NCI-H1105 (cell line): ENCODE results near the gene PLIN5.

Source experiments
- DNase-seq: peaks from one replicate; lab custom pipeline; 2025; lab: John Stamatoyannopoulos, UW

Gene PLIN5

DNA sequence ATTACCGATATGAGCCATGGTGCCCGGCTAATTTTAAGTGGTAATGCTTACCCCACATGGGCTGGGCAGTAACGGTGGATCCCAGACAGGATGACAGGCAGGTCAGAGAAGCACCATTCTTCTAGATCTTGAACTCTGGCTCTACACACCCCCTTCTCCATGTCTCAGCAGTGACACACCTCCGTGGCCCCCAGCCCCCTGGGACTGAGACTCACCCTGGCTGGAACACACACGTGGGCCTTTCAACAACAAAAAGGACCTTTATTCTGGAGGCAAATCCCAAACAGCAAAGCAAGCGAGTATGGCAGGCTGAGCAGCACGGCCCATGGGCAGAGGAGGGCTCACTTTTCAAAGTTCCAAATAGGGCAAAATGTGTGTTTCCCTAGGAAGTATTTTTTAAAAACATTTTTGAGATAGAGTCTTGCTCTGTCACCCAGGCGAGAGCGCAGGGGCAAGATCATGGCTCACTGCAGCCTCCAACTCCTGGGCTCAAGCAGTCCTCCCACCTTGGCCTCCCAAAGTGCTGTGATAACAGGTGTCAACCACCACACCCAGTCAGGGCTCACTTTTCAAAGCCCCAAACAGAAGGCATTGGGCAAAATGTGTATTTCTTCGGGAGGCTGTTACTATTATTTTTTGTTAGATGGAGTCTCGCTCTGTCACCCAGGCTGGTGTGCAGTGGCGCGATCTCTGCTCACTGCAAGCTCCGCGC is 12.6 kb downstream of the PLIN5 start:
- no peak for DNase-seq

DNA sequence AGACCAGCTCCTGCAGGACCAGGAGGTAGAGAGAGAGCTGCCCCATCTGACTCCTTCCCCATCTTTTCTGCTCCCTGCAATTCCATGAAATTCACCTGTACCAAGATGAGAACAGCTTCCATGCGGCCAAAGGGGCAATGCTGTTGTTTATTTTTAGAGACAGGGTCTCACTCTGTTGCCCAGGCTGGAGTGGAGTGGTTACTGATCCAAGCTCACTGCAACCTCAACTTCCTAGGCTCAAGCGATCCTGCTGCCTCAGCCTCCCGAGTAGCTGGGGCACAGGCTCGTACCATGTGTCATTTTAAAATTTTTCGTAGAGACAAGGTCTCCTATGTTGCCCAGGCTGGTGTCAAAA is 13.2 kb downstream of the PLIN5 start:
- no peak for DNase-seq

DNA sequence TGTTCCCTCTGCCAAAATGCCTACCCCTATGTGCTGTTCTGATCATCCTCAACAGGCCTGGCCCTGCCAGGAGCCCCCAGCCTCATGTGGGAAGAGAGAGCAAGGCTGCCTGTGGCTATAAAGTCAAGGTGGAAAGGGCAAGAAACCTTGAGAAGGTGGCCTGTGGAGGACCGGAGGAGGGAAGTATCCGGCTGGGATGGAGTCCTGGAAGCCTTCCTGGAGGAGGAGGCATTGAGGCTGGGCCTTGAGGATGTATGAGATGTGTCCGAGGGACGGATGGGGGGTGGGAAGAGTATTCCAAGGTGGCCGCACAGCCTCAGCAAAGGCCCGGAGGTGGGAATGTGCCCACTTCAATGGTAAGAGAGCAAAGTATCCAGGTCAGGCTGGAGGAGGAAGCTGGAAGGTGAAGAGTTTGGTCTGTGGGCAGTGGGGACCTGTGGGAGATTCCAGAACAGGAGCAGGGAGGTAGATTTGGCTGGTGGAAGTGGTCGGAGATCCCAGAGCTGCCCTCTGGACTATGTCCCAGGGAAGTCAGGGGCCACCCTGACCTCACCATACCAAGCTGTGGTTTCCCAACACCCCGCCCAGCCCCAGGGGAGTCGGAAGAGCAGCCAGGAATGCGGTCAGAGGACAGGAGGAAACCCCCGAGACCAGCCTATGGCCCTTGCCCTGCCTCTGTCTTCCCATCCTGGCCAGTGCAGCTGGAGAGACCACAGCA is 13.7 kb downstream of the PLIN5 start:
- no peak for DNase-seq

DNA sequence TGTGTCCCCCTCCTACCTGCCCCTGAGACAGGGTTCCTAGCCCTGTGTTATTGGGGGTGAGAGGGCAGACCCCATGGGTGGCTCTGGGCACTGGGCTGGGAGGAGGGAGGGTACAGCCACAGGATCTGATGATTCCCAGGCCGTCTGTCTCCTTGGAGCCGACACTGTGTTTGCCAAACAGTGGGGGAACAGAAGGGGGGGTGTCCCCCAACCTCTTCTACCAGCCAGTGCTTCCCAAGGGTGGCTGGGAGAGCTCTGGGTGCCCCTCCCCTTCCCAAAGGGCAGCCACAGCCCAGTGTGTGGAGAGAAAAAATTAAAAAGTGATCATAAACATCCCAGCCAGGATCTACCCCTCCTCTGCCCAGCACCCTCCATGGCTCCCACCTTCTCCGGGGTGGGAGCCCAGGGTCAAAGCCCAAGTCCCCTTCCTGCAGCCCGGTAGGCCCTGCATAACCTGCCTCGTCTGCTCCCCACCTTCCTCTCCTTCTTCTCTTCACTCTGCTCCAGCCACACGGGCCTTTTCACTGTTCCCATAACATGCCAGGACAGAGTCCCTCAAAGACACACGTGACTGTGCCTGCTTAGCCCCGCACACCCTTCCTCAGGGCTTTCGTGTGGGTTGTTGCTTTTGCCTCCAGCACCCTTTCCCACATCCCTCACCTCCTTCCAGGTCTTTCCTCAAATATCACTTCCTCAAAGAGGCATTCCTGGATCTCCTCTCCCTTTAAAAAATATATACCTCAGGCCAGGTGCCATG is 15.3 kb downstream of the PLIN5 start:
- DNase-seq, result no peak

DNA sequence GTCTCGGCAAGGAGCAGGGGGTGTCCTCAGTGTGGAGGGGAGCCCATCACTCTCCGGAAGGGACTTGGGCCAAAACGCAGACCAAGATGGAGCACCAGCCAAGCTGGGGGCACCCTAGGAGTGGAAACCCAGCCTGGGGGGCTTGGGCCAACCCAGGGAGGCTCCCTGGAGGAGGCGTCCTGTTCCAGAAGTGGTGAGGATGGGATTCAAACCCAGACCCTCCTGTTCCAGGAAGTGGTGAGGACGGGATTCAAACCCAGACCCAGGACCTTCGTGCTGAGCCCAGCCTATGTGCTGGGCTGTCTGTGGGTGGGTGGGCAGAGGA is 15.9 kb downstream of the PLIN5 start:
- DNase-seq, result no peak

DNA sequence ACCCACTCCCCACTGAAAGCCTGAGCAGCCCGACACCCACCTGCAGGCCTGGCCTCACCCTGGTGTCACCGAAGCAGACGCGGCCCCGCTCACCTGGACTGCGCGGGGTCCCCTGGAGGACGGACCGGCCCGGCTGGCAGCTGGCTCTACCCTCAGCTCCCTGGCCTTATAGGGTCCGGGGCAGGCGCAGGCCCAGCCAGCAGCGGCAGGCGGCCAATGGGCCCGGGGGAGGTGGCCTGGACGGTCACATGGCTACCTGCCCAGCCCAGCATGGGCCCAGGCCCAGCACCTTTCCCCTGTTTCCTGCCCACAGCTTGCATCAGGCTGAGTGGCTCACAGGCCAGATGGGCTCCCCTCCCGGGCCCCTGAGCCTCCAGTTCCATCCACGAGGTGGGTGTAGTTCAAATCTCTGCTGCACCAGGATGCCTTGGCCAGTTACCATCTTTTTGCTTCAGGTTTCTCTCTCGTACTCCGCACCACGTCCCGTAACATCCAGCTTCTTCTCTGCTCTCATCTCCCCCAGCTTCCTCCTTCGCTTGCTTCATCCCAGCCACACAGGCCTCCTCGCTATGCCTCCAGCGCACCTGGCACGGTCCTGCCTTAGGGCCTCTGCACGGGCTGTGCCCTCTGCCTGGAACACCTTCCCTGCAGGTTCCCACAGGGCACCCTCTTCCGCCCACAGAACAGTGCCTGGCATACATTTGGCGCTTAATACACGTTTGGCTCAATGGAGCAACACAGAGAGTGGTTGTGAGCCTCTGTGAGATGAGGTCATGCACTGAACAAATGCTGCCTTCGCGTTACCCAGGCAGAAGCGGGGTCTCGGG is 16.5 kb downstream of the PLIN5 start, which contains the start of gene PLIN4:
Gene PLIN4 (minus strand): TSS at position 142 of the 827 bp plus-strand sequence. CDS start 214 bp downstream, outside the sequence.
- DNase-seq, result no peak

DNA sequence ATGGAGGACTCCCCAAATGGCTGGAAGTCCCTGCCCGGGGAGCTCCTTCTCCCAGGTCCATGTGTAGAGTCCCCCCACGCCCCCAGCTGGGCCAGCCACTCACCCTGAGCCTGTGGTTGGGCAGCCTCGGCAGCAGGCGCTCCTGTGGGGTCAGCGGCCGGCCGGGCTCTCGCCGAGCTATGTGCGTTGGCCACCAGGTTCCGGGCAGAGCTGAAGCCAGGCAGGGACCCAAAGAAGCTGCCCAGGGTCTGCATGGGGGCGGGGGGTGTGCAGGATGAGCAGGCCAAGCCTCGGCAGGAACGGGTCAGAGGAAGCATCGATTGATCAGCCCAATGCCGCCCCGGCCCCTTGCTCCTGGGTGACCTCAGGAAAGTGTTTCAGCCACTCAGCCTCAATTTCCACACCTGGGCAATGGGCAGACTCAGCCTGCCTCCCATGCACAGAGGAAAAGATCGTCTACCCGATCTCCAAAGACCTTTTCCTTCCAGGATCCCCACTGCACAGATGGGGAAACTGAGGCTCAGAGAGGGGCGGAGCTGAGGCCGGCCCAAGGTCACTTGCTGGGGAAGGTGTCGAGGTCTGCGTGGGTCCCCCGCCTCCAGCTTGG is 17.5 kb downstream of the PLIN5 start:
- DNase-seq, result no peak

DNA sequence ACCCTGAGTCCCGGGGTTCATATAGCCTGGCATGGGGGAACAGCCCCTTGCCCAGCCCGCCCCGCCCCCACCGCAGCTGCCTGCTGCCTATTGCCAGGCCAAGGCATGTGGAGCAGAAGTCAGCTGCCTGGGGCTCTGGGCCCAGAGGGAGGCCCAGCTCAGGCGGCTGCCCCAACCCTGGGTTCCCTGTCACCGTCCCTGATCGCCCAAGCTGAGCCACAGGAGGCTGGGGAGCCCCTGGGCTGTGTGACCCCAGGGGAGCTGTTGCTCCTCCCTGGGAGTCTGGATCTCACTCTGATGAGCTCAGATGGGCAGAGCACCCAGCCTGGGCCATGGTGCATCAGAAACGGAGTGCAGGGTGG is 18.1 kb downstream of the PLIN5 start:
- no peak for DNase-seq

DNA sequence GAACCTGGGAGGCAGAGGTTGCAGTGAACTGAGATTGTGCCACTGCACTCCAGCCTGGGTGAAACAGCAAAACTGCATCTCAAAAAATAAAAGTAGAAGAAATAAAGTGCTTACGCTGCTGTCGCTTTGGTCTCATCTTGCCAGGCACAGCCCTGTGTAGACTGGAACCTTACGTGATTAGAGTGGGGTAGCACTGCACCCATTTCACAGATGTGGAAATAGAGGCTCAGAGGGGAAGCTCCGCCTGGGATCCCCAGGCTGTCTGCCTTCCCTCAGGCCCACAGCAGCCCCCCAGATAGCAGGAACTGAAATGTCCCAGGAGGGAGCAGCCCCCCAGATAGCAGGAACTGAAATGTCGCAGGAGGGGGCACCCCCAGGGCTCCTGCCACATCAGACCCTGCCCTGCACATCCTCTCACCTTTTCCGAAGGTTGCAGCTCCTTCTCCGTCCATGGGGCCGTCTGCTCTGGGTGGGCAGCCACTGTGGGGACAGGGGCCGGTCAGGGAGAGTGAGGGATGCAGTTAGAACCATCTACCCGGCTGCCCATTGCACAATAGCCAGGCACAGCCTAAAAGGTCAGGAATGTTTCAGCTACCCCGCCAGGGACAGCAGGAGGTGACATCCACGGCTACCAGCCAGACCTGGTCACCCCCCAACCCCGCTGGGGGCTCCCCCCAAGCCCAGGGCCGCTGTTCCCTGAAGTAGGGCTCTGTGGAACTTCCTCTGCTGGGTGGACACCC is 18.7 kb downstream of the PLIN5 start:
- no peak for DNase-seq

DNA sequence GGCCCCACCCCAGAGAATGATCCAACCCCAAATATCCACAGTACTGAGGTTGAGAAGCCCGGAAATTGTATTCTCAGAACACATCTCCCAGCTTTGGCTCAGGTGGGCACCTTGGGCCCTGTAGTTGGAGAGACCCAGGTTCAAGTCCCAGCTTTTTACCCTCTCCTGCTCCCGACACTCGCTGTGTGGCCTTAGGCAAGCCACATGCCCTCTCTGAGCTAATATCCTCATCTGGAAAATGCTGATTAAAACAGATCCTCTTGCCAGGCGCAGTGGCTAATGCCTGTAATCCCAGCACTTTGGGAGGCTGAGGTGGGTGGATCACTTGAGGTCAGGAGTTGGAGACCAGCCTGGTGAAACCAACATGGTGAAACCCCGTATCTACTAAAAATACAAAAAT is 19.3 kb downstream of the PLIN5 start:
- no peak for DNase-seq

DNA sequence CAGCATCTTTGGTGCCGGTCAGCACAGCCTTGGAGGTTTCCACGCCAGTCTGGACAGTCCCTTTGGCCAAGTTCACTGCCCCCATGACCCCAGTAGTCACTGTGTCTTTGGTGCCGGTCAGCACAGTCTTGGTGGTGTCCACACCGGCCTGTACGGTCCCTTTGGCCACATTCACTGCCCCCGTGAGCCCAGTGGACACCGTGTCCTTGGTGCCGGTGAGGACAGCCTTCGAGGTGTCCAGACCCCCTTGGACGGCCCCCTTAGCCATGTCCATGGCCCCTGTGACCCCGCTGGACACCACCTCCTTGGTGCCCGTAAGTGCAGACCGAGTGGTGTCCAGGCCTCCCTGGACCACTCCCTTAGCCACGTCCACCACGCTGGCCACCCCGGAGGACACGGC is 21.8 kb downstream of the PLIN5 start:
- DNase-seq, result no peak

DNA sequence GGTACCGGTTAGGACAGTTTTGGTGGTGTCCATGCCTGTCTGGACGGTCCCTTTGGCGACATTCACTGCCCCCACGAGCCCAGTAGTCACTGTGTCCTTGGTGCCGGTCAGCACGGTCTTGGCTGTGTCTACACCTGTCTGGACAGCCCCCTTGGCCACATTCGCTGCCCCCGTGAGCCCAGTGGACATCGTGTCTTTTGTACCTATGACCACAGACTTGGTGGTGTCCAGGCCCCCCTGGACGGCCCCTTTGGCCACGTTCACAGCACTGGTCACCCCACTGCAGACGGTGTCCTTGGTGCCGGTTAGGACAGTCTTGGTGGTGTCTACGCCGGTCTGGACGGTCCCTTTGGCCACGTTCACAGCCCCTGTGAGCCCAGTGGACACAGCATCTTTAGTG is 23.0 kb downstream of the PLIN5 start:
- no peak for DNase-seq

DNA sequence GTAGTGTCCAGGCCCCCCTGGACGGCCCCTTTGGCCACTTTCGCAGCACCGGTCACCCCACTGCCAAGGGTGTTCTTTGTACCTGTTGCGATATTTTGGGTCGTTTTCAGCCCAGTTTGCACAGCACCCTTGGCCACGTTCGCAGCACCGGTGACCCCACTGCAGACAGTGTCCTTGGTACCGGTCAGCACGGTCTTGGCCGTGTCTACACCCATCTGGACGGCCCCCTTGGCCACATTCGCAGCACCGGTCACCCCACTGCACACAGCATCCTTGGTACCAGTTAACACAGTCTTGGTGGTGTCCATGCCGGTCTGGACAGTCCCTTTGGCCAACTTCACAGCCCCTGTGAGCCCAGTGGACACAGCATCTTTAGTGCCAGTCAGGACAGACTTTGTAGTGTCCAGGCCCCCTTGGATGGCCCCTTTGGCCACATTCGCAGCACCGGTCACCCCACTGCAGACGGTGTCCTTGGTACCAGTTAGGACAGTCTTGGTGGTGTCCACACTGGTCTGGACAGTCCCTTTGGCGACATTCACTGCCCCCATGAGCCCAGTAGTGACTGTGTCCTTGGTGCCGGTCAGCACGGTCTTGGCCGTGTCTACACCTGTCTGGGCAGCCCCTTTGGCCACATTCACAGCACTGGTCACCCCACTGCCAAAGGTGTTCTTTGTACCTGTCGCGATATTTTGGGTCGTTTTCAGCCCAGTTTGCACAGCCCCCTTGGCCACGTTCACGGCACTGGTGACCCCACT is 23.5 kb downstream of the PLIN5 start:
- DNase-seq, result no peak

DNA sequence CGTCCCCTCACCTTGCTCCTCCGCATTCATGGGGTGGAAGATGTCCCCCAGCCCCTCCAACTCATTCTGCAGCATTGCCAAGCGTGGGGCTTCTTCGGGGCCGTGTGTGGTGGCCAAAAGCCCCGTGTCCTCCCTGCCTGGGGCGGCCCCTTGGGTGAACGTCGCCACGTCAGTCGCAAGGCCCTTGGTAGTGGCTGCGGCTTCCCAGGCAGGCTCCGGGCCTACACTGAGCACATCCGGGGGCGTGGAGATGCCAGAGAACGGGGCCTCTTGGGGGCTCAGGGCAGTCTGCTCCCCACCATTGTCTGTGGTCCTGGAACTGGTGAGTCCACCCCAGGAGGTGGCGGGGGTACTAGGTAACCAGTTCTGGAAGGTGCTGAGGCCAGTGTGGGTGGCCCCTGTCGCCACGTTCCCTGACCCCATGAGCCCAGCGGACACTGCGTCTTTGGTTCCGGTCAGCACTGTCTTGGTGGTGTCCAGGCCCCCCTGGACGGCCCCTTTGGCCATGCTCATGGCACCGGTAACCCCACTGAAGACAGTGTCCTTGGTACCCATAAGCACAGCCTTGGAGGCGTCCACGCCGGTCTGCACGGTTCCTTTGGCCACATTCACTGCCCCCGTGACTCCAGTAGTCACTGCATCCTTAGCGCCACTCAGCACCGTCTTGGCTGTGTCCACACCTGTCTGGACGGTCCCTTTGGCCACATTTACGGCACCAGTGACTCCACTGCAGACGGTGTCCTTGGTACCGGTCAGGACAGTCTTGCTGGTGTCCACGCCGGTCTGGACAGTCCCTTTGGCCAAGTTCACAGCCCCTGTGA is 24.4 kb downstream of the PLIN5 start:
- no peak for DNase-seq

DNA sequence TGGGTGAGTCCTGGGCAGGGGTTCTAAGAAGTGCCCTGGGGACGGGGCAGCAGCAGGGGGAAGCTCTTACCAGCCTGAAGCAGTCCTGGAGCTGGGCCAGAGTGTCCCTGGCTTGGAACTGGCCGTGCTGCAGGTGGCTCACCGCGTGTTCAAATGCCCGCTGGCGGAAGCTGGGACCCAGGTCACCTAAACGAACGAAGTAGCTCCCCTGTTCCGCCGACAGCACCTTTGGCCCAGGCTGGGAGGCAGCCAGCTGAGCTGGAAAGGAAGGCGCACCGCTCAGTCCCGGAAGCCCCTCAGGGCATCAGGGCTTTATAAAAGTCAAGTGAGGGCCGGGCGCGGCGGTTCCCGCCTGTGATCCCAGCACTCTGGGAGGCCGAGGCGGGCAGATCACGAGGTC is 26.3 kb downstream of the PLIN5 start:
- DNase-seq, result no peak

DNA sequence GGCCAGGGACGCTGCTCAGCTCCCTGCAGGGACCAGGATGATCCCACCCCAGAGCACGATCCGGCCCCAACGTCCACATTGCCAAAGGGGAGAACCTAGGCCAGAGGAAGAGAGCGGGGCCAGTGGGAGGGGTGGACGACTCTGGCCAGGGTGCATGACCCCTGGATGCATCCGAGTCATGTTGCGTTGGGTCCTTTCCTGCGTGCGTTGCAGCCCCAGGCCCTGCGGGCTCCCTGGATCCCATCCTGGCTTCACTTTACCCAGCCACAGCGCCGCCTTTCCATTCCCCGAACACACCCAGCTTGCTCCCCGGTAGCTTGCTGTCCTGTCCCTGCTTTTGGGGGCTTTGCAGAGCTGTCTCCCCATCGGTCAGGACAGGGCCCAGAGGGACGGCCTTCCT is 27.2 kb downstream of the PLIN5 start:
- no peak for DNase-seq

DNA sequence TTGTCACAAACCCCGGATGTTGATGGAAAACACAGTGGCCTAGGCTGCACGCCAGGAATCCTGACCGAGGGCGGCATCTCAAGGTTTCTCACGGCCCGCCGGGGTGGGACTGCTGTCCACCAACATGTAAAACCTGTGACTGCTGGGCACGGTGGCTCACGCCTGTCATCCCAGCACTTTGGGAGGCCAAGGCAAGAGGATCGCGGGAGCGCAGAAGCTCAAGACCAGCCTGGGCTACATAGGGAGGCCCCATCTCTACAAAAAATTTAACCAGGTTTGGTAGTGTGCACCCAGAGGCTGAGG is 27.9 kb downstream of the PLIN5 start:
- no peak for DNase-seq

DNA sequence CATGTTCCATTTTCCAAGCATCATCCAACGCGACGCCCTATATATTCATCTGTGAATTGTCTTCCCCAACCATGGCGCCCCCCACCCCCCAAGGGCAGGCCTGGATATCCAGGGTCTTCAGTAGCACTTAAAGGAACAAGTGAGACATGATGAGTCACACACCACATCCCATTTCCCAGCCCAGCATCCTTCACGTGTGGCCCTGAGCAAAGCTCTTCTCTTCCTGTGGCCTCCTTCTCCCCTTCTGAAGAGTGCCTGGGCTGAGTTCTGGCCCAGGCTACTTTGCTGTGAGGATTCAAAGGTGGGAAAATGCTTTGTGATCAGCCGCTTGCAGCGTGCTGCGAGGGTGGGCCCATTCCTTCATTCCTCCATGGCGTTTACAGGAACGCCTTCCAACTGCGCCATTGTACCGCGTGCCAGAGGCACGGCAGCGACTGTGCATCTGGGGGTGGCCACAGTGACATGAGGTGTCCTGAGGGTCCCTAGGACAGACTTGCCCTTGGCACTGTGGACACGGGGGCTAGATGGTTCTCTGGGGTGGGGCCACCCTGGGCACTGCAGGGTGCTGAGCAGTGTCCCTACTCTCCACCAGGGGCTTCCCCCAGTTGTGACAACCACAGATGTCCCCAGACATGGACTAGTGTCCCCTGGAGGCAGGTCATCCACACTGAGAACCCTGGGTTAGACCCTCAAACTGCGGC is 28.4 kb downstream of the PLIN5 start:
- no peak for DNase-seq
